Ishikawa (cell line): Measurements from ENCODE around the gene LSM14B.
A peak's percentile ranks its signal among the peaks of the same experiment; 100 is the strongest.

Experiments
- CEBPB ChIP-seq: IDR thresholded peaks from 2 replicates; pipeline ENCODE4 v1.6.1; 2012
- CREB1 ChIP-seq: IDR thresholded peaks from 2 replicates; pipeline ENCODE4 v1.6.1; 2012; ENCODE audit warnings: low read depth
- EGR1 ChIP-seq: IDR thresholded peaks from 2 replicates; pipeline ENCODE4 v1.6.1; 2012
- EP300 ChIP-seq: IDR thresholded peaks from 2 replicates; pipeline ENCODE4 v1.6.1; 2012; ENCODE audit warnings: borderline replicate concordance
- FOXM1 ChIP-seq: IDR thresholded peaks from 2 replicates; pipeline ENCODE4 v1.6.1; 2012; ENCODE audit warnings: low read depth, borderline replicate concordance
- NFIC ChIP-seq: IDR thresholded peaks from 2 replicates; pipeline ENCODE4 v1.6.1; 2012
- RAD21 ChIP-seq: IDR thresholded peaks from 2 replicates; pipeline ENCODE4 v1.6.1; 2012; ENCODE audit warnings: low read depth
- TAF1 ChIP-seq: IDR thresholded peaks from 2 replicates; pipeline ENCODE4 v1.6.1; 2012; ENCODE audit warnings: low read depth, mild to moderate bottlenecking
- TCF12 ChIP-seq: IDR thresholded peaks from 2 replicates; pipeline ENCODE4 v1.6.1; 2012; ENCODE audit warnings: low read depth
- TEAD4 ChIP-seq: IDR thresholded peaks from 2 replicates; pipeline ENCODE4 v1.6.1; 2012
- YY1 ChIP-seq: IDR thresholded peaks from 2 replicates; pipeline ENCODE4 v1.6.1; 2012; ENCODE audit warnings: low read depth
- ZBTB7A ChIP-seq: IDR thresholded peaks from 2 replicates; pipeline ENCODE4 v1.6.1; 2012; ENCODE audit warnings: low read depth
- TF ChIP-seq, protein P1 (sequence below): IDR thresholded peaks from 2 replicates; pipeline ENCODE4 v1.6.1; 2012; ENCODE audit warnings: low read depth, mild to moderate bottlenecking
- TF ChIP-seq, protein P2 (sequence below): IDR thresholded peaks from 2 replicates; pipeline ENCODE4 v1.6.1; 2012
- TF ChIP-seq, protein P3 (sequence below): IDR thresholded peaks from 2 replicates; pipeline ENCODE4 v1.6.1; 2012

The LSM14B gene

DNA sequence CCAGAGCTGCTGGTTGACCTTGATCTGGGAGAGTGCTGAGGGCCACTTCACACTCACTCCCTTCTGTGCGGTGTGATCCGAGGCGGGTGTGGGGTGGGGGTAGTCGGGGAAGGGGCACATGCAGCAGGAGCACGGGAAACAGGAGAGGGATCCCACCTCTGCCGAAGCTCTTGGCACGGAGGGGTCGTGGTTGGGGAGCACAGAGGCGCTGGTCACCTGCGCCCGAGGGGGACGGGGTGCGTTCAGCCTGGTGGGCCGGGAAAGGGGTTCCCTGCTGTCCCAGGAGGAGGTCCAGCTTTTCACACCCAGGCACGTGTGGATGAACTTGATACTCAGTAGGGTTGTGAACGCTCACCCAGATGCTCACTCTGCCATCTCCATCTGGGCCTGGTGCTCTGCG is 38.6 kb downstream of the LSM14B start:
- no peak for TF ChIP-seq YY1
- TF ChIP-seq, protein P1, sequence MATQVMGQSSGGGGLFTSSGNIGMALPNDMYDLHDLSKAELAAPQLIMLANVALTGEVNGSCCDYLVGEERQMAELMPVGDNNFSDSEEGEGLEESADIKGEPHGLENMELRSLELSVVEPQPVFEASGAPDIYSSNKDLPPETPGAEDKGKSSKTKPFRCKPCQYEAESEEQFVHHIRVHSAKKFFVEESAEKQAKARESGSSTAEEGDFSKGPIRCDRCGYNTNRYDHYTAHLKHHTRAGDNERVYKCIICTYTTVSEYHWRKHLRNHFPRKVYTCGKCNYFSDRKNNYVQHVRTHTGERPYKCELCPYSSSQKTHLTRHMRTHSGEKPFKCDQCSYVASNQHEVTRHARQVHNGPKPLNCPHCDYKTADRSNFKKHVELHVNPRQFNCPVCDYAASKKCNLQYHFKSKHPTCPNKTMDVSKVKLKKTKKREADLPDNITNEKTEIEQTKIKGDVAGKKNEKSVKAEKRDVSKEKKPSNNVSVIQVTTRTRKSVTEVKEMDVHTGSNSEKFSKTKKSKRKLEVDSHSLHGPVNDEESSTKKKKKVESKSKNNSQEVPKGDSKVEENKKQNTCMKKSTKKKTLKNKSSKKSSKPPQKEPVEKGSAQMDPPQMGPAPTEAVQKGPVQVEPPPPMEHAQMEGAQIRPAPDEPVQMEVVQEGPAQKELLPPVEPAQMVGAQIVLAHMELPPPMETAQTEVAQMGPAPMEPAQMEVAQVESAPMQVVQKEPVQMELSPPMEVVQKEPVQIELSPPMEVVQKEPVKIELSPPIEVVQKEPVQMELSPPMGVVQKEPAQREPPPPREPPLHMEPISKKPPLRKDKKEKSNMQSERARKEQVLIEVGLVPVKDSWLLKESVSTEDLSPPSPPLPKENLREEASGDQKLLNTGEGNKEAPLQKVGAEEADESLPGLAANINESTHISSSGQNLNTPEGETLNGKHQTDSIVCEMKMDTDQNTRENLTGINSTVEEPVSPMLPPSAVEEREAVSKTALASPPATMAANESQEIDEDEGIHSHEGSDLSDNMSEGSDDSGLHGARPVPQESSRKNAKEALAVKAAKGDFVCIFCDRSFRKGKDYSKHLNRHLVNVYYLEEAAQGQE: no peak
- no peak for TF ChIP-seq TAF1
- TF ChIP-seq EP300: no peak
- no peak for TF ChIP-seq CEBPB
- no peak for TF ChIP-seq CREB1
- TF ChIP-seq ZBTB7A: no peak
- TF ChIP-seq EGR1: no peak
- no peak for TF ChIP-seq TEAD4

DNA sequence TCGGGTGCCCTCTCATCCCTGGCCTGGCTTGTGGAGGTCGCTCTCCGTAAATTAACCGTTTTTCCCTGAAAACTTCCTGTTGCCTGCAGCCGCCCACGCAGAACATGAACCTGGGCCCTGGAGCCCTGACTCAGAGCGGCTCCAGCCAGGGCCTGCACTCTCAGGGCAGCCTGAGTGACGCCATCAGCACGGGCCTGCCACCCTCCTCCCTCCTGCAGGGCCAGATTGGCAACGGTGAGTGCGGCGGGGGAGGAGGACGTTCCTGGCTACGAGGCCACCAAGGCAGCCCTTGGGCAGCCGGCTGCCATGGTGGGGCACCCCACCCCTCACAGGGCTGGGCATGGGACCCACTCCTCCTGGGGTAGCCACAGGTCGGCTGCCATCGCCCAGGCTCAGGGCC is 39.1 kb downstream of the LSM14B start:
- TF ChIP-seq TAF1: no peak
- TF ChIP-seq EGR1: peak; percentile 58; the same call in 1 of the 2 replicates

DNA sequence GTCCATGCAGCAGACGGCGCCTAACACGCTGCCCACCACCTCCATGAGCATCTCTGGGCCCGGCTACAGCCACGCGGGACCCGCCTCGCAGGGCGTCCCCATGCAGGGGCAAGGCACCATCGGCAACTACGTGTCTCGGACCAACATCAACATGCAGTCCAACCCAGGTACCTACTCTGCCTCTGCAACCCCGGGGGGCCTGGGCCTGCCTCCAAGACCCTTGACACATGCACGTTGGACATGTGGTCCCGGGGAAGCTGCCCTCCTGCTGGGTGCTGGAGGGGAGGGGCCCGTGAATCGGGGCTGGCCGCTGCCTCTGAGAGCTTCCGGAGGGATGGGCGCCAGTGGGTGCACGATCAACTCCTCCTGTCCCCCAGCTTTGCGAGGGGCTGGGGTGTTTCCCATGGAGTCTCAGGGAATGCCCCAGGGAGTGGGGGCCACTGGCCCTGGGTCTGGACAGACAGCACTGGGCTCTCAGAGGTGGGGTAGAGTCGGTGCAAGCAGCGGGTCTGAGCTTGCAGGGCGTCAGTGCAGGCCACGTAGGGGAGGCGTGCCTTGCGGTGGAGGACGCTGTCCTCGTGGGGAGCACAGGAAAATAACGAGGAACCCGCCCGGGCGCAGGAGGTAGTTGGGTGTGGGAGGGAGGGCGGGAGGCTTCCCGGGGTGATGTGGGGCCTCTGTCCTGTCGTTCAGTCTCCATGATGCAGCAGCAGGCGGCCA is 40.6 kb downstream of the LSM14B start:
- TF ChIP-seq ZBTB7A (no peak), NFIC (no peak), EP300 (no peak), CREB1 (no peak), FOXM1 (no peak), CEBPB (no peak), YY1 (no peak)

DNA sequence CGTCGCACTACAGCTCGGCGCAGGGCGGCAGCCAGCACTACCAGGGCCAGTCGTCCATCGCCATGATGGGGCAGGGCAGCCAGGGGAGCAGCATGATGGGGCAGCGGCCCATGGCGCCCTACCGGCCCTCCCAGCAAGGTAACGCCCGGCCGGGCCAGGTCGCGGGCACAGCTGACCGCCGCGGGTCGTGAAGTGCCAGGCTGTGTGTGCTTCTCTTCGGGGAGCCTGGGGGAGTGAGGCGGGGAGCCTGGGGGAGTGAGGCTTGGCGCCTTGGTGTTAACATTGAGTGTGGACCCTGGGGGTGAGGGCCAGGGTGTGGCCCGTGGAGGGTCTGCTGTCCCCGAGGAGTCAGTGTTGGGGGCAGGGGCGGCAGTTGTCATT is 41.2 kb downstream of the LSM14B start:
- no peak for TF ChIP-seq EGR1
- TF ChIP-seq, protein P2, sequence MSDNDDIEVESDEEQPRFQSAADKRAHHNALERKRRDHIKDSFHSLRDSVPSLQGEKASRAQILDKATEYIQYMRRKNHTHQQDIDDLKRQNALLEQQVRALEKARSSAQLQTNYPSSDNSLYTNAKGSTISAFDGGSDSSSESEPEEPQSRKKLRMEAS: no peak

DNA sequence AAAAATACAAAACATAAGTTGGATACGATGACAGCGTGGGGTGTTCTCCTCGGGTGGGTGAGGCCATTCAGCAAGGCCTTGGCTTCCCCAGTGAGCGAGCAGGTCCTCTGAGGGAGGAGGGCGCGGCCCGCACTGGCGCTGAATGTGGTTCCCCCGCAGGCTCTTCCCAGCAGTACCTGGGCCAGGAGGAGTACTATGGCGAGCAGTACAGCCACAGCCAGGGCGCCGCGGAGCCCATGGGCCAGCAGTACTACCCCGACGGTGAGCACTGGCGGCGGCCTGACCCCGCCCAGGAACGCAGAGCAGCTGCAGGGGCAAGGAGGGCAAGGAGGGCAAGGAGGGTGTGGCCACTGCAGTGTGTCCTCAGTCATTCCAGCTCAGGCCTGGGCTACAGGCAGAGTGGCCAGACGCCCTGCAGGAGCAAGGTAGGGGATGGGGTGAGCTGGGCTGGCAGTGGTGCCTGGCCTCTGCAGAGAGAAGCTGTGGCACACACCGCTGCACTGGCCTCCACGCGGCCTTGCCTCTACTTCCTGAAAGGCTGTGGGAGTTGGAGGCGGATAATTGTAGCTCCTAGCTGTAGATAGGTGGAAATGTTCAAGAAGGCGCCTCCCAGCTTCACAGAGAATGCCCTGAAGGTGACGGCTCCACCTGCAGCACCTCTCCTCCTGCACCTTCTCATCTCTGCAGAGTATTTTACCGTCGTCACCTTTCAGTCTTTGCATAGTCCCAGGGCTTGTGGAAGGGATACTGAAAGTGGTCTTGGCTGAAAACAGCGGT is 41.9 kb downstream of the LSM14B start:
- TF ChIP-seq EGR1 (no peak), EP300 (no peak), CREB1 (no peak), ZBTB7A (no peak)
- TF ChIP-seq, protein P2: no peak

DNA sequence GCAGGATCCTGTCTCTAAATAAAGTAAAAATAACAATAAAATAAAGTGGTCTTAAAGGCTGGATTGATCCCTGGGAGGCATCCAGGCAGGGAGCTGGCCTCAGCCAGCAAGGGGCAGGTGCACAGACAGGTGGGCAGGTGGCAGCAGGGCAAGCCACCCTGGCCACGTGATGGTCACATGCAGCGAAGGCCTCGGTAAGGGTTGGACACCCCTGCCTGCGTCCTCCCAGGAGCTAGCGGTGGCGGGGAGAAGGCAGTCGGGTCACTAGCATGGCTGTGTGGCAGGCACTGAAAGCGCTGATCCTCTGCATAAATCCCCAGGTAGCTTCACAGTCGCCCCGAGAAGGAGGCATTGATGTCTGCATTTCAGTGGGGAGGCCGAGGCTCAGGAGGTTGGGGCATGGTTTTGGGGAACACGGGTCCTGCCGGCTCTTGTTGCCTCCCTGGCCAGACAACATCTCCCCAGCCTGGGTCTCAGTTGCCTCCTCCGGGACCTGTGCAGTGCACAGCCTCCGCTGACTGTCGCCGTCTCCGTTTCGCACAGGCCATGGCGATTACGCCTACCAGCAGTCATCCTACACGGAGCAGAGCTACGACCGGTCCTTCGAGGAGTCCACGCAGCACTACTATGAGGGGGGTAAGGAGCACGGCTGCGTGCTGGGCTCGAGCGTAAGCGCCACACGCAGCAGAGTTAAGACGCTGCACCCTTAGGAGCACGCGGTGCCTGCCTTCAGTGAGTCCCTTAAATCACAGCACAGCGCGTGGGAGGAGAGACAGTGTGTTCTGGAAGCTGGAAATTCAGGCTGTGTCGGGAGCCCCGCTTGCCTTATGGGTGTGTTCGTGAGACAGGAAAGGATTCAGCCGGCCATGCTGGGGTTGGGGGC is 42.8 kb downstream of the LSM14B start:
- TF ChIP-seq EP300 (no peak), FOXM1 (no peak)
- TF ChIP-seq, protein P3, sequence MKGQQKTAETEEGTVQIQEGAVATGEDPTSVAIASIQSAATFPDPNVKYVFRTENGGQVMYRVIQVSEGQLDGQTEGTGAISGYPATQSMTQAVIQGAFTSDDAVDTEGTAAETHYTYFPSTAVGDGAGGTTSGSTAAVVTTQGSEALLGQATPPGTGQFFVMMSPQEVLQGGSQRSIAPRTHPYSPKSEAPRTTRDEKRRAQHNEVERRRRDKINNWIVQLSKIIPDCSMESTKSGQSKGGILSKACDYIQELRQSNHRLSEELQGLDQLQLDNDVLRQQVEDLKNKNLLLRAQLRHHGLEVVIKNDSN: no peak

DNA sequence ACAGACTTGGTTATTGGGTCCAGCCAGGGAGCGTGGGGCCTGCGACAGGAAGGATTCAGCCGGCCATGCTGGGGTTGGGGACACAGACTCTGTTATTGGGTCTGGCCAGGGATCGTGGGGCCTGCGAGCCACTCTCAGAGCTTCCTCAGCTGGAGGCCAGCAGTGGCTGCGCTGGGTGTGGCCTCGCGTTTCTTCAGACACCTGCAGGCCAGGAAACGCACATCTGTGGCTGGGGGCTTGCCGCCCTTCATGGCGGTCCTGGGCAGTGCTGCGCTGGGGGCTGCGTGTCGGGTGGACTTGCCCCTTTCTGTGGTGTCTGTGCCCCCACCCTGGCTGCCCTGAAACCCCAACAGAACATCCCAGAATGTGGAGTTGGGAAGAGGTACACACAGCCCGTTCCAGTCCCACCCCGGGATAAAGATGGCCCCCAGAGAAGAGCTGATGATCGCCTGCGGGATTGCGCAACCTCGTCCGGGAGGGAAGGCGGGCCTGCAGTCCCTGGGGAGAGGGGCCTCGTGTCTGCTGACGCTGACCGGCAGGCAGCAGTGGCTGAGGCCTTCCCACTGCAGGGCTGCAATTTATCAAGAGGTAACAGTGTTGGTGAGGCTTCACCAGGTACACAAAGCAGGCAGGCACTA is 43.6 kb downstream of the LSM14B start:
- TF ChIP-seq CREB1 (no peak), CEBPB (peak; percentile 89), NFIC (no peak), EP300 (no peak), YY1 (no peak)

DNA sequence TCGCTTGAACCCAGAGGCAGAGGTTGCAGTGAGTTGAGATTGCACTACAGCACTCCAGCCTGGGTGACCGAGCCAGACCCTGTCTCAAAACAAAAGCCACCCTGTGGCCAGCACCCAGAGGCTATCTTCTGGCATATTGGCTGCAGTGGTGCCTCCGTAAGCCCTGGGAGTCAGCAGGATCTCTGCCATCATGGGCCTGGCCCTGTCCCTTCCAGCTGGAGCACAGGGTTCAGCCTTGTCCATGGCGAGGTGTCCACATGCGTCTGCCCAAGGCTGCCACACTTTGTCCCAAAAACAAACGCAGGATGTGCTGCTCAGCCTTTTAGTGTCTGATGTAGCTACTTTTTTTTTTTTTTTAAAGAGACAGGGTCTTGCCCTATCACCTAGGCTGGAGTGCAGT is 45.2 kb downstream of the LSM14B start:
- no peak for TF ChIP-seq CREB1
- TF ChIP-seq RAD21: no peak
- no peak for TF ChIP-seq NFIC
- TF ChIP-seq EP300: no peak
- TF ChIP-seq TCF12: no peak
- TF ChIP-seq TAF1: no peak
- TF ChIP-seq, protein P2: no peak
- TF ChIP-seq FOXM1: no peak
- no peak for TF ChIP-seq TEAD4
- TF ChIP-seq, protein P1: no peak
- no peak for TF ChIP-seq YY1
- no peak for TF ChIP-seq CEBPB
- no peak for TF ChIP-seq EGR1
- TF ChIP-seq ZBTB7A: no peak
- TF ChIP-seq, protein P3: no peak
